Ovary (tissue), 9 donors: Measurements from ENCODE around the gene RNF175. TPM values are rescaled to one million over a fixed set of nuclear protein-coding genes. Genes with fewer than 3 reads are reported as not detected.

Source experiments
- DNase-seq, 5 donors: peaks; one replicate each; pipeline ENCODE4 v3.0.0-alpha.2; 2019 to 2020
- H3K27ac ChIP-seq, 2 donors: fragments of 200-600 bp; one replicate each; pipeline versions ENCODE4 v1.5.1 to v1.8.0; 2019 to 2022
- H3K27me3 ChIP-seq: fragments of 200-600 bp; one replicate; pipeline ENCODE4 v1.8.0; 2022
- H3K36me3 ChIP-seq: fragments of 200-600 bp; sonication (generic); one replicate; pipeline ENCODE4 v1.5.1; 2019
- H3K4me1 ChIP-seq: one replicate; pipeline ENCODE4 v1.8.1; 2013; ENCODE audit warnings: mild to moderate bottlenecking, moderate library complexity; ENCODE audit not compliant: insufficient read depth
- H3K4me3 ChIP-seq: fragments of 200-600 bp; sonication (generic); one replicate; pipeline ENCODE4 v1.5.1; 2017
- H3K9me3 ChIP-seq, 2 donors: fragments of 200-600 bp in 1 of 2; sonication (generic) in 1 of 2; one replicate each; pipeline versions ENCODE4 v1.5.1 to v1.8.1; 2013 to 2019; ENCODE audit warnings: mild to moderate bottlenecking in 1 of 2, moderate library complexity in 1 of 2
- CTCF ChIP-seq, 3 donors: fragments of 450-650 bp in 2 of 3; fragments of 200-600 bp in 1 of 3; IDR thresholded peaks; one replicate each; pipeline versions ENCODE4 v1.5.1 to v1.8.0; 2016 to 2022; ENCODE audit warnings: antibody characterized with exemption in 3 of 3, mild to moderate bottlenecking in 1 of 3
- EP300 ChIP-seq: sonication (generic); formaldehyde crosslinking; IDR thresholded peaks from one replicate; pipeline ENCODE4 v1.6.1; 2017; ENCODE audit warnings: antibody characterized with exemption
- POLR2A ChIP-seq: fragments of 450-650 bp; IDR thresholded peaks from one replicate; pipeline ENCODE4 v1.6.1; 2017; ENCODE audit warnings: antibody characterized with exemption, mild to moderate bottlenecking, moderate library complexity
- WGBS, 3 donors: extraction: QIAGEN DNeasy Blood & Tissue Kit in 1 of 3; methylation state at CpG; one replicate each; pipeline versions ENCODE4 v1.1.5 to v1.1.7; 2013 to 2017; 5-methylcytosine and 5-hydroxymethylcytosine counted together
- intact Hi-C, 4 donors: fragments of 100-400 bp; cut with DNase I; formaldehyde crosslinking; loops; one replicate each; pipeline versions ENCODE4 v1.11.0 to v1.15.1; 2022 to 2023
- polyA plus RNA-seq, 2 donors: library from polyadenylated mRNA; stranded (reverse); fragments of 200-250 nt in 1 of 2; fragments of 350-450 nt in 1 of 2; fragmentation: Illumina TruSeq in 1 of 2; extraction: RNeasy Lipid Tissue Mini Kit (QIAGEN cat#74804) in 1 of 2; gene quantifications; one replicate each; pipeline ENCODE4 v1.2.3, GENCODE V29; 2013 to 2014
- total RNA-seq, 7 donors: library from RNA; depleted of rRNA in 2 of 7; stranded (reverse); fragments of >200 nt in 2 of 7; fragmentation: NEBNext Ultra II Directional in 3 of 7; extraction: Animal tissue kit (Norgen Biotek cat#: 25700) in 3 of 7; gene quantifications; one replicate each; pipeline versions ENCODE4 v1.1.0 to v1.2.4, GENCODE V29; 2016 to 2023
- donor health status: DM: no; HTN: no; CAD: no; lungs with moderate emphysema.
- donor health status: DM: no; HTN: no; CAD: no.
- donor health status: Bipolar disorder and iron deficiency.
- donor health status: DM: yes; HTN: yes; CAD: no.
- donor health status: DM: no; HTN: no; CAD: no.
- donor health status: DM: yes; HTN: yes; CAD: no.

RNF175 gene
- total and polyA plus RNA-seq, 9 donors = 0.07 to 0.20 TPM; not detected in 7

- DNase-seq = no peak
- Histone ChIP-seq H3K4me3 (no peak overlapping the region), H3K9me3 (no peaks in the 10 kb centered on the region), H3K36me3 (no peaks in the 10 kb centered on the region), H3K4me1 (no peaks in the 10 kb centered on the region), H3K27me3 (no peaks in the 10 kb centered on the region), H3K27ac (no peak overlapping the region)
- TF ChIP-seq POLR2A (no peak), CTCF (IDR thresholded peaks at IDR 0.05) (no peak), EP300 (no peak)
- intact Hi-C loops = no loop called here
Measured at GRCh38 chr4:153771046-153771445, 11.2 kb upstream of the RNF175 start.

DNA sequence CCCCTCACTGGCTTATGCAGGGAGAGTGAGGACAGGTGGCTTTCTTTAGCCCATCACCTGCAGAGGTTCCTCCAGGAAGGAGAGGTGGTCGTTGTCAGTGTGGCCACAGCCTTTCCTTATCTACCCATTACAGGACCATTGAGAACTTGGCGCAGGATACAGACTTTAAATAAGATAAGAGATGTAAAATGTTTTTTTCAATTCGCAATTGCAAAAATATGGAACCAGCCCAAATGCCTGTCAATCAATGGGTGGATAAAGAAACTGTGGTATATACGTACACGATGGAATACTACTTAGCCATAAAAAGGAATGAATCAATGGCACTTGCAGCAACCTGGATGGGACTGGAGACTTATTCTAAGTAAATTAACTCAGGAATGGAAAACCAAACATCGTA is 6.9 kb upstream of the RNF175 start:
- Histone ChIP-seq H3K36me3 (no peaks in the 10 kb centered on the region), H3K27ac (no peak overlapping the region), H3K4me3 (no peak overlapping the region), H3K9me3 (no peaks in the 10 kb centered on the region), H3K27me3 (no peaks in the 10 kb centered on the region), H3K4me1 (no peaks in the 10 kb centered on the region)
- 90 to 92% (median 90%) methylated on average over 6 of the region's 6 CpGs for WGBS, 3 donors
- intact Hi-C loops = no loop called here
- TF ChIP-seq POLR2A = no peak
- TF ChIP-seq CTCF (IDR thresholded peaks at IDR 0.05) = no peak
- TF ChIP-seq EP300 = no peak
- no peak for DNase-seq

DNA sequence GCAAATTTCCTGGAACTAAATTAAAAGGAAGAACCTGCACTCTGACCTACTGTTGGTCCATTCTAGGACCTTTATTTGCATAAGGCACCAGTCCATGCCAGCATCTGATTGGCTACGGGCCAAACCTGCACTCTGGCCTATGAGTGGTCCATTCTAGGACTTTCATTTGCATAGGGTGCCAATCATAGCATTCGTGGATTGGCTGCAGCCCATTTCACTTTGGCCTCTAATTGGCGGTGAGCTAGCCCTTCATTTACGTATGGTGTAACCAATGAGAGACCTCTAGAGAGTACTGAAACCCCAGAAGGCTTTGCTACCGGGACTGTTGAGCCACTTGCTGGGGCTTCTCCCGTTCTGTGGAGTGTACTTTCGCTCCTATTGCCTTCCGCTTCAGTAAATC is 6.1 kb upstream of the RNF175 start:
- no peaks in the 10 kb centered on the region for H3K9me3 ChIP-seq
- no peaks in the 10 kb centered on the region for H3K27me3 ChIP-seq
- WGBS, 3 donors = 80 to 85% (median 83%) methylated on average over 8 of the region's 8 CpGs
- DNase-seq = no peak
- no peaks in the 10 kb centered on the region for H3K4me1 ChIP-seq
- TF ChIP-seq POLR2A (no peak), EP300 (no peak), CTCF (IDR thresholded peaks at IDR 0.05) (no peak)
- H3K27ac ChIP-seq = no peak overlapping the region
- no peak overlapping the region for H3K4me3 ChIP-seq
- H3K36me3 ChIP-seq = no peaks in the 10 kb centered on the region
- intact Hi-C loops = no loop called here

DNA sequence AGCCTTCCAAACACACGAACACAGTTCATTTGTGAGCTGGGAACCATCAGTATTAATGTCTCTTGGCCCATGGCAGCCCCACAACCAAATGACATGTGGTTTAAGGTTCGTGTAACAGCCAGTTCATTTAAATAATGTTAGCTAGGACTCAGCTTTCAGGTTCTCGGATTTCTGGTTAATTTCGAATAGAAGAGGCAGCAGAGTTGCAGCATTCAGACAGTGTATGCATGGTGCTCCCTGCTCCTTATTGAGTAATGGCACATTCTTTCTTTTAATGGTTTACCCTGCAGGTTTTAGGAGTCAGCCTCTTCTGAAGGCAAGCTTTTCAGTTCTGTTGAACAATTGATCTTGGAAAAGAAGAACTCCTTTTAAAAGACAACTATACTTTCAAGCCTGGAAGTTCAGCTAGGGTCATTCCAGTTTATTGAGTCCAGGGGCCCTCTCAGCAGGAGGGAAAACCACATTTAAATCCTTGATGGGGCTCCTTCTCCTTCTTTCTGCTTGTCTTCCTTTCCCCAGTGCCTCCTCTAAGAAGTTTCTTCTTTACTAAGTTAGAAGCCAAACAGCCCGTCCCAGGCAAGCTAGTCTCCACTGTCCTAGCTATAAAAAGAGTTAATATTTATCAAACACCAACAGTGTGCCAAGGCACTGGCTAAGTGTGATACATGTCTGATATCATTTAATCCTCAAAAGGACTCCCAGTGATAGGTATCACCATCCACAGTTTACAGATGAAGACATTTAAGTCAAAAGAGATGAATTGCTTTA is 5.0 kb upstream of the RNF175 start:
- WGBS, 3 donors = 38 to 46% (median 45%) methylated on average over 5 of the region's 5 CpGs
- no peak for DNase-seq
- intact Hi-C loops = no loop called here

More for the DNA sequence above, 5.0 kb upstream of the RNF175 start:
- Histone ChIP-seq H3K4me1 (peaks cover 2% of the 10 kb centered on the region), H3K9me3 (no peaks in the 10 kb centered on the region), H3K4me3 (no peak overlapping the region), H3K27ac (no peak overlapping the region), H3K36me3 (no peaks in the 10 kb centered on the region), H3K27me3 (no peaks in the 10 kb centered on the region)
- TF ChIP-seq EP300 (no peak), POLR2A (no peak), CTCF (IDR thresholded peaks at IDR 0.05) (no peak)
